GM23338 (cell line): ENCODE measurements around the gene CLASP2. TPM values are rescaled to one million over a fixed set of nuclear protein-coding genes. Genes with fewer than 3 reads are reported as not detected.
"Not testable (repeated sequence)": the region's sequence is repeated elsewhere in the genome, so short reads cannot be mapped to it uniquely, and the experiment has no call there.

Experiments used
- ATAC-seq: fragments of 200-7000 bp; cut with Tn5 transposase; 3 replicates; pipeline ENCODE4 v1.9.1; 2020
- DNase-seq: peaks from one replicate; pipeline ENCODE4 v3.0.0-alpha.2; 2015; ENCODE audit warnings: low spot score
- H2AFZ ChIP-seq: fragments of 200-600 bp; sonication (generic); 2 replicates; pipeline ENCODE4 v1.8.0; 2016; ENCODE audit warnings: antibody characterized with exemption, mild to moderate bottlenecking, moderate library complexity
- H3F3A ChIP-seq: fragments of 200-600 bp; sonication (generic); replicated peaks from 2 replicates; pipeline ENCODE4 v1.8.0; 2017; ENCODE audit warnings: antibody characterized with exemption, mixed run types, low read depth
- H3K27ac ChIP-seq: fragments of 200-600 bp; sonication (generic); 2 replicates; pipeline ENCODE4 v1.6.1; 2016; ENCODE audit warnings: low read depth
- H3K27me3 ChIP-seq: fragments of 200-600 bp; sonication (generic); 2 replicates; pipeline ENCODE4 v1.8.0; 2016; ENCODE audit warnings: mild to moderate bottlenecking, mixed run types, moderate library complexity; ENCODE audit not compliant: insufficient read depth
- H3K36me3 ChIP-seq: fragments of 200-600 bp; sonication (generic); 2 replicates; pipeline ENCODE4 v1.8.0; 2016; ENCODE audit warnings: mild to moderate bottlenecking; ENCODE audit not compliant: insufficient read depth
- H3K4me1 ChIP-seq: fragments of 200-600 bp; sonication (generic); 2 replicates; pipeline ENCODE4 v1.8.0; 2016; ENCODE audit warnings: mild to moderate bottlenecking, moderate library complexity; ENCODE audit not compliant: insufficient read depth
- H3K4me2 ChIP-seq: fragments of 200-600 bp; sonication (generic); 2 replicates; pipeline ENCODE4 v1.7.1; 2017; ENCODE audit warnings: mixed run types
- H3K4me3 ChIP-seq: fragments of 200-600 bp; sonication (generic); 2 replicates; pipeline ENCODE4 v1.6.1; 2016; ENCODE audit warnings: mixed run types
- H3K79me2 ChIP-seq: fragments of 200-600 bp; sonication (generic); replicated peaks from 2 replicates; pipeline ENCODE4 v1.8.0; 2017; ENCODE audit warnings: mild to moderate bottlenecking; ENCODE audit not compliant: insufficient read depth
- H3K9me2 ChIP-seq: fragments of 200-600 bp; sonication (generic); 2 replicates; pipeline ENCODE4 v1.8.0; 2017; ENCODE audit not compliant: insufficient read depth
- H4K20me1 ChIP-seq: fragments of 200-600 bp; sonication (generic); replicated peaks from 2 replicates; pipeline ENCODE4 v1.8.0; 2017; ENCODE audit warnings: mild to moderate bottlenecking; ENCODE audit not compliant: insufficient read depth
- H3K27ac Mint-ChIP-seq: 2 replicates; pipeline ENCODE4 v1.8.0; 2020; ENCODE audit warnings: inconsistent platforms, mild to moderate bottlenecking, moderate library complexity, mixed read lengths
- H3K27me3 Mint-ChIP-seq: 3 replicates; pipeline ENCODE4 v1.8.0; 2022; ENCODE audit warnings: low read depth, mild to moderate bottlenecking, moderate library complexity, mixed read lengths, inconsistent platforms; ENCODE audit not compliant: insufficient read depth, poor library complexity
- H3K36me3 Mint-ChIP-seq: 3 replicates; pipeline ENCODE4 v1.8.0; 2021; ENCODE audit warnings: low read depth, mild to moderate bottlenecking, inconsistent platforms, moderate library complexity, mixed read lengths
- H3K4me1 Mint-ChIP-seq: 3 replicates; pipeline ENCODE4 v1.8.0; 2020; ENCODE audit warnings: mild to moderate bottlenecking, inconsistent platforms, mixed read lengths
- H3K4me3 Mint-ChIP-seq: 3 replicates; pipeline ENCODE4 v1.8.0; 2021; ENCODE audit warnings: moderate library complexity, mild to moderate bottlenecking, inconsistent platforms, mixed read lengths
- H3K9me3 Mint-ChIP-seq: 3 replicates; pipeline ENCODE4 v1.8.0; 2020; ENCODE audit warnings: moderate library complexity, mild to moderate bottlenecking, inconsistent platforms, mixed read lengths
- EZH2 ChIP-seq: fragments of 200-600 bp; sonication (generic); IDR thresholded peaks from one replicate; pipeline ENCODE4 v1.8.0; 2017; ENCODE audit warnings: antibody characterized with exemption, mild to moderate bottlenecking, low read depth; ENCODE audit not compliant: unreplicated experiment
- EZH2phosphoT487 ChIP-seq: fragments of 200-600 bp; sonication (generic); IDR thresholded peaks from one replicate; pipeline ENCODE4 v1.8.1; 2018; ENCODE audit warnings: antibody characterized with exemption; ENCODE audit not compliant: unreplicated experiment
- JUNB ChIP-seq: IDR thresholded peaks from one replicate; pipeline ENCODE4 v1.6.1; 2016; ENCODE audit warnings: antibody characterized with exemption; ENCODE audit not compliant: unreplicated experiment
- NANOG ChIP-seq: IDR thresholded peaks from 2 replicates; pipeline ENCODE4 v1.6.1; 2016; ENCODE audit warnings: antibody characterized with exemption, borderline replicate concordance
- POLR2AphosphoS5 ChIP-seq: IDR thresholded peaks from 2 replicates; pipeline ENCODE4 v1.6.1; 2016; ENCODE audit warnings: antibody characterized with exemption, low read depth
- STAT1 ChIP-seq: IDR thresholded peaks from one replicate; pipeline ENCODE4 v1.6.1; 2016; ENCODE audit warnings: antibody characterized with exemption; ENCODE audit not compliant: unreplicated experiment
- ZNF114 ChIP-seq: fragments of 250-450 bp; sonication (Bioruptor Pico); IDR thresholded peaks from 2 replicates; pipeline ENCODE4 v1.5.0; 2020; ENCODE audit warnings: mild to moderate bottlenecking, moderate library complexity
- ZNF331 ChIP-seq: fragments of 250-450 bp; sonication (Bioruptor Pico); IDR thresholded peaks from 2 replicates; pipeline ENCODE4 v1.5.0; 2020; ENCODE audit warnings: low read depth, mild to moderate bottlenecking, moderate library complexity
- polyA plus RNA-seq: library from polyadenylated mRNA; unstranded; fragments of >200 nt; fragmentation: Nextera tagmentation; extraction: Ambion mirVana; gene quantifications from 2 replicates; pipeline ENCODE4 v1.2.1, GENCODE V29; 2016
- total RNA-seq: library from RNA; depleted of rRNA; stranded (reverse); fragments of >200 nt; shearing (Covaris generic); gene quantifications from 2 replicates; pipeline ENCODE4 v1.2.3, GENCODE V29; 2014
- TF ChIP-seq, protein P1 (sequence below): IDR thresholded peaks from 2 replicates; pipeline ENCODE4 v1.6.1; 2016; ENCODE audit warnings: antibody characterized with exemption
- TF ChIP-seq, protein P2 (sequence below): IDR thresholded peaks from one replicate; pipeline ENCODE4 v1.6.1; 2018; ENCODE audit warnings: antibody characterized with exemption; ENCODE audit not compliant: unreplicated experiment

Gene CLASP2
- total and polyA plus RNA-seq, 2 experiments from 2014 or later = 12.8 to 74.6 TPM

DNA sequence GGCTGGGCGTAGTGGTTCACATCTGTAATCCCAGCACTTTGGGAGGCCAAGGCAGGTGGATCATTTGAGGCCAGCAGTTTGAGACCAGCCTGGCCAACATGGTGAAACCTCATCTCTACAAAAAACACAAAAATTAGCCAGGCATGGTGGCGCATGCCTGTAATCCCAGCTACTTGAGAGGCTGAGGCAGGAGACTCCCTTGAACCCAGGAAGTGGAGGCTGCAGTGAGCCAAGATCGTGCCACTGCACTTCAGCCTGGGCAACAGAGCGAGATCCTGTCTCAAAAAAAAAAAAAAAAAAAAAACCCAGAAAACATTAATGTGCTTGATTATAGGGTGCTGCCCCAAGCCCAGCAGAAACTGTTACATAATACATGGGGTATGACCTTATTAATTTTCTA is 67.0 kb downstream of the CLASP2 start:
- not testable (repeated sequence) for H2AFZ ChIP-seq, H3K9me3 Mint-ChIP-seq, H3F3A ChIP-seq, H3K9me2 ChIP-seq, H4K20me1 ChIP-seq, H3K27me3 ChIP-seq, H3K4me2 ChIP-seq, H3K36me3 ChIP-seq, H3K27ac Mint-ChIP-seq, ATAC-seq, DNase-seq, H3K27ac ChIP-seq, H3K4me3 Mint-ChIP-seq, H3K4me3 ChIP-seq, H3K27me3 Mint-ChIP-seq, H3K36me3 Mint-ChIP-seq
- Histone ChIP-seq H3K79me2 (peaks cover 53% of the 10 kb centered on the region), H3K4me1 (peaks cover 34% of the 10 kb centered on the region)
- peaks cover 42% of the 10 kb centered on the region for H3K4me1 Mint-ChIP-seq

DNA sequence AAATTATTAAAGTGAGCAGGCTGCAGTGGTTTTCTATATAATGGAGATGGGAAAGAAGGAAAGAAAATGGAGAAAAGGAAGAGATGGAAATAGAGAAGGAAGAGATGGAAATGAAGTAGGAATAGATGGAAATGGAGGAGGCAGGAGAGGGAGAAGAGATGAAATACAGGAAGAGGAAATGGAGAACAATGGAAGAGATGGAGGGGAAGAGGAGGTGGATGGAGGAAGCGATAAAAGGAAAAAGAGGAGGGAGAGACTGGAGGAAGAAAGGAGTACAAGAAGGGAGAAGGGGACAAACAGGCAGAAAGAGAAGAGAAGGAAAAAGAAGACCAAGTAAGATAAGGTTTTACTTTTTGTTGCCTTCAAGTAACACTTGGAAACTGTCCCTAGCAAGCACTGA is 67.6 kb downstream of the CLASP2 start:
- no peak for ATAC-seq
- H3K9me2 ChIP-seq = no peaks in the 10 kb centered on the region
- no peaks in the 10 kb centered on the region for H3K27me3 ChIP-seq
- H3K4me1 ChIP-seq = peaks cover 36% of the 10 kb centered on the region
- H3K4me3 ChIP-seq = no peak overlapping the region
- no peak for DNase-seq
- TF ChIP-seq STAT1 = no peak
- no peak overlapping the region for H3K4me2 ChIP-seq
- Mint-ChIP-seq H3K36me3 (no peaks in the 10 kb centered on the region), H3K4me1 (peaks cover 46% of the 10 kb centered on the region), H3K27me3 (no peaks in the 10 kb centered on the region), H3K27ac (no peak overlapping the region), H3K4me3 (no peak overlapping the region), H3K9me3 (no peaks in the 10 kb centered on the region; the same call in 2 of the 3 replicates)
- no peak overlapping the region for H3K27ac ChIP-seq
- H2AFZ ChIP-seq = no peak overlapping the region
- no peaks in the 10 kb centered on the region for H3F3A ChIP-seq
- no peaks in the 10 kb centered on the region for H4K20me1 ChIP-seq
- H3K79me2 ChIP-seq = peaks cover 52% of the 10 kb centered on the region
- no peaks in the 10 kb centered on the region for H3K36me3 ChIP-seq

DNA sequence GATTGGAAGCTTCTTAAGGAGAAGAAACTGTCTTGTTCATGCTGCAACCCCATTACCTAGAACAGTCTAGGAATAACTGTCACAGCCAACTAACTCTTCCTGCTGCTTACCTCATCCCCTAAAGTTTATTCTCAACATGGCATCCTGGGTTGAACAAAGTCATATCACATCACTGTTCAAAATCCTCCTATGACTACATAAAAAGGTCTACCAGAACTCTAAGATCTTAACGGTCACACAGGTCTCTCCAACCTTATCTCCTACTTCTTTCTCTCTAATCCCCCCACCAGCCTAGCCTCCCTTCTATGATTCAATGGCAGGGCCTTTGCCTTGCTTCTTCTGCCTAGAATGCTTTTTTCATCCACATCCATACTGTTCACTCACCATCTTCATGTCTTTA is 69.3 kb downstream of the CLASP2 start:
- H3K4me2 ChIP-seq = no peak overlapping the region
- no peak overlapping the region for H2AFZ ChIP-seq
- ATAC-seq (no peak), DNase-seq (no peak)
- no peak overlapping the region for H3K27ac ChIP-seq
- H3K36me3 ChIP-seq = no peaks in the 10 kb centered on the region
- no peaks in the 10 kb centered on the region for H3K36me3 Mint-ChIP-seq
- no peaks in the 10 kb centered on the region for H3F3A ChIP-seq
- H3K4me1 ChIP-seq = peaks cover 31% of the 10 kb centered on the region
- peaks cover 37% of the 10 kb centered on the region for H3K79me2 ChIP-seq
- H3K27me3 ChIP-seq = no peaks in the 10 kb centered on the region
- H3K4me1 Mint-ChIP-seq = peaks cover 43% of the 10 kb centered on the region
- H3K27ac Mint-ChIP-seq = peak overlapping the region; percentile 5; the same call in 1 of the 2 replicates
- H4K20me1 ChIP-seq = no peaks in the 10 kb centered on the region
- TF ChIP-seq ZNF114 (no peak), POLR2AphosphoS5 (no peak), NANOG (no peak), JUNB (no peak), EZH2 (no peak), ZNF331 (CRISPR knock-in tag) (no peak), EZH2phosphoT487 (no peak)
- TF ChIP-seq, protein P1, sequence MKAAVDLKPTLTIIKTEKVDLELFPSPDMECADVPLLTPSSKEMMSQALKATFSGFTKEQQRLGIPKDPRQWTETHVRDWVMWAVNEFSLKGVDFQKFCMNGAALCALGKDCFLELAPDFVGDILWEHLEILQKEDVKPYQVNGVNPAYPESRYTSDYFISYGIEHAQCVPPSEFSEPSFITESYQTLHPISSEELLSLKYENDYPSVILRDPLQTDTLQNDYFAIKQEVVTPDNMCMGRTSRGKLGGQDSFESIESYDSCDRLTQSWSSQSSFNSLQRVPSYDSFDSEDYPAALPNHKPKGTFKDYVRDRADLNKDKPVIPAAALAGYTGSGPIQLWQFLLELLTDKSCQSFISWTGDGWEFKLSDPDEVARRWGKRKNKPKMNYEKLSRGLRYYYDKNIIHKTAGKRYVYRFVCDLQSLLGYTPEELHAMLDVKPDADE = no peak
- TF ChIP-seq, protein P2, sequence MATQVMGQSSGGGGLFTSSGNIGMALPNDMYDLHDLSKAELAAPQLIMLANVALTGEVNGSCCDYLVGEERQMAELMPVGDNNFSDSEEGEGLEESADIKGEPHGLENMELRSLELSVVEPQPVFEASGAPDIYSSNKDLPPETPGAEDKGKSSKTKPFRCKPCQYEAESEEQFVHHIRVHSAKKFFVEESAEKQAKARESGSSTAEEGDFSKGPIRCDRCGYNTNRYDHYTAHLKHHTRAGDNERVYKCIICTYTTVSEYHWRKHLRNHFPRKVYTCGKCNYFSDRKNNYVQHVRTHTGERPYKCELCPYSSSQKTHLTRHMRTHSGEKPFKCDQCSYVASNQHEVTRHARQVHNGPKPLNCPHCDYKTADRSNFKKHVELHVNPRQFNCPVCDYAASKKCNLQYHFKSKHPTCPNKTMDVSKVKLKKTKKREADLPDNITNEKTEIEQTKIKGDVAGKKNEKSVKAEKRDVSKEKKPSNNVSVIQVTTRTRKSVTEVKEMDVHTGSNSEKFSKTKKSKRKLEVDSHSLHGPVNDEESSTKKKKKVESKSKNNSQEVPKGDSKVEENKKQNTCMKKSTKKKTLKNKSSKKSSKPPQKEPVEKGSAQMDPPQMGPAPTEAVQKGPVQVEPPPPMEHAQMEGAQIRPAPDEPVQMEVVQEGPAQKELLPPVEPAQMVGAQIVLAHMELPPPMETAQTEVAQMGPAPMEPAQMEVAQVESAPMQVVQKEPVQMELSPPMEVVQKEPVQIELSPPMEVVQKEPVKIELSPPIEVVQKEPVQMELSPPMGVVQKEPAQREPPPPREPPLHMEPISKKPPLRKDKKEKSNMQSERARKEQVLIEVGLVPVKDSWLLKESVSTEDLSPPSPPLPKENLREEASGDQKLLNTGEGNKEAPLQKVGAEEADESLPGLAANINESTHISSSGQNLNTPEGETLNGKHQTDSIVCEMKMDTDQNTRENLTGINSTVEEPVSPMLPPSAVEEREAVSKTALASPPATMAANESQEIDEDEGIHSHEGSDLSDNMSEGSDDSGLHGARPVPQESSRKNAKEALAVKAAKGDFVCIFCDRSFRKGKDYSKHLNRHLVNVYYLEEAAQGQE = no peak
- H3K4me3 Mint-ChIP-seq = no peak overlapping the region
- H3K27me3 Mint-ChIP-seq = no peaks in the 10 kb centered on the region
- H3K4me3 ChIP-seq = no peak overlapping the region
- no peaks in the 10 kb centered on the region for H3K9me2 ChIP-seq
- no peaks in the 10 kb centered on the region; the same call in 2 of the 3 replicates for H3K9me3 Mint-ChIP-seq
